A549 (cell line): ENCODE results near the gene CTLA4. TPM values are rescaled to one million over a fixed set of nuclear protein-coding genes. Genes with fewer than 3 reads are reported as not detected.

Source experiments
- ATAC-seq, 2 experiments: fragments of 200-7000 bp in 1 of 2; fragments of >200 bp in 1 of 2; cut with Nextera tagmentation in 1 of 2; cut with Tn5 transposase in 1 of 2; 3 replicates each; pipeline versions ENCODE4 v1.8.0 to v1.9.1; 2018 to 2020; ENCODE audit warnings: mild to moderate bottlenecking in 1 of 2, moderate library complexity in 1 of 2
- CTCF ChIA-PET: fragments of 300-600 bp; sonication (Branson Sonifier 250); formaldehyde crosslinking; extraction: SDS; loops from one replicate; lab custom pipeline; 2021; ENCODE audit warnings: antibody characterized with exemption, inconsistent platforms; lab: Yijun Ruan, JAX
- POLR2A ChIA-PET: fragments of 350-600 bp; formaldehyde crosslinking; extraction: SDS; loops from one replicate; lab custom pipeline; 2021; ENCODE audit warnings: antibody characterized with exemption, inconsistent platforms; lab: Yijun Ruan, JAX
- DNase-seq, 2 experiments: peaks; one replicate each; pipeline versions ENCODE4 v3.0.0 to v3.0.0-alpha.2; 2011 to 2016; ENCODE audit warnings: low read depth in 1 of 2, low spot score in 1 of 2
- FAIRE-seq: peaks from 2 replicates; lab custom pipeline; 2011; peaks lifted over from hg19 to GRCh38; lab: Jason Lieb, UNC
- H3K27ac ChIP-seq, 2 experiments: fragments of >200 bp; sonication (Bioruptor Twin); formaldehyde crosslinking; 3 replicates each; pipeline ENCODE4 v1.5.1; 2016 to 2017
- H3K4me1 ChIP-seq: fragments of >200 bp; sonication (Bioruptor Twin); formaldehyde crosslinking; 3 replicates; pipeline ENCODE4 v1.6.1; 2016
- H3K4me2 ChIP-seq: fragments of >200 bp; sonication (Bioruptor Twin); formaldehyde crosslinking; 3 replicates; pipeline ENCODE4 v1.6.1; 2016
- H3K4me3 ChIP-seq: fragments of >200 bp; sonication (Bioruptor Twin); formaldehyde crosslinking; 3 replicates; pipeline ENCODE4 v1.5.1; 2016
- H3K9me3 ChIP-seq: fragments of >200 bp; sonication (Bioruptor Twin); formaldehyde crosslinking; 3 replicates; pipeline ENCODE4 v1.6.1; 2016
- ATOH8 ChIP-seq: fragments of 250-450 bp; sonication (Bioruptor Pico); IDR thresholded peaks from 2 replicates; pipeline ENCODE4 v1.5.0; 2020; ENCODE audit warnings: low read depth, mild to moderate bottlenecking, moderate library complexity
- BCL3 ChIP-seq: fragments of >200 bp; sonication (Bioruptor Twin); formaldehyde crosslinking; IDR thresholded peaks from 3 replicates; pipeline ENCODE4 v1.6.1; 2016
- BHLHE40 ChIP-seq: IDR thresholded peaks from 2 replicates; pipeline ENCODE4 v1.6.1; 2012; ENCODE audit warnings: low read depth, low read length, inconsistent platforms
- CBX2 ChIP-seq: fragments of 200-600 bp; sonication (generic); IDR thresholded peaks from 2 replicates; pipeline ENCODE4 v1.6.1; 2016; ENCODE audit warnings: low read depth, mild to moderate bottlenecking, borderline replicate concordance
- CHD2 ChIP-seq: fragments of 150-350 bp; IDR thresholded peaks from 2 replicates; pipeline ENCODE4 v1.6.1; 2014; ENCODE audit warnings: low read length; ENCODE audit not compliant: partially characterized antibody
- EHMT2 ChIP-seq: fragments of 200-600 bp; sonication (generic); IDR thresholded peaks from 2 replicates; pipeline ENCODE4 v1.6.1; 2016; ENCODE audit warnings: antibody characterized with exemption, low read depth, mild to moderate bottlenecking, moderate library complexity
- ESRRA ChIP-seq: fragments of 150-350 bp; IDR thresholded peaks from 2 replicates; pipeline ENCODE4 v1.6.1; 2014; ENCODE audit warnings: mild to moderate bottlenecking, low read length, borderline replicate concordance
- FOSB ChIP-seq: fragments of 250-450 bp; sonication (Bioruptor Pico); IDR thresholded peaks from 2 replicates; pipeline ENCODE4 v1.5.0; 2020; ENCODE audit warnings: mild to moderate bottlenecking, moderate library complexity
- FOSL2 ChIP-seq, 2 experiments: fragments of 450-650 bp in 1 of 2; fragments of >200 bp in 1 of 2; sonication (Bioruptor Twin) in 1 of 2; formaldehyde crosslinking; IDR thresholded peaks; 2 replicates each; pipeline versions ENCODE4 v1.5.0 to v1.6.1; 2016 to 2020; ENCODE audit warnings: mild to moderate bottlenecking in 1 of 2, moderate library complexity in 1 of 2
- HES2 ChIP-seq: fragments of >200 bp; sonication (Bioruptor Twin); formaldehyde crosslinking; IDR thresholded peaks from 2 replicates; pipeline ENCODE4 v1.6.1; 2016
- HEYL ChIP-seq: fragments of 250-450 bp; sonication (Bioruptor Pico); IDR thresholded peaks from 2 replicates; pipeline ENCODE4 v1.8.0; 2021; ENCODE audit warnings: mild to moderate bottlenecking, moderate library complexity
- HOXA7 ChIP-seq: fragments of 250-450 bp; sonication (Bioruptor Pico); IDR thresholded peaks from 2 replicates; pipeline ENCODE4 v1.5.0; 2020; ENCODE audit warnings: mild to moderate bottlenecking, moderate library complexity
- JUN ChIP-seq, 2 experiments: fragments of >200 bp; sonication (Bioruptor Twin); formaldehyde crosslinking; IDR thresholded peaks; 2 replicates in 1 of 2; 3 replicates in 1 of 2; pipeline ENCODE4 v1.6.1; 2016 to 2017
- JUNB ChIP-seq: fragments of >200 bp; sonication (Bioruptor Twin); formaldehyde crosslinking; IDR thresholded peaks from 2 replicates; pipeline ENCODE4 v1.6.1; 2016
- MYC ChIP-seq: IDR thresholded peaks from 2 replicates; pipeline ENCODE4 v1.6.1; 2012; ENCODE audit warnings: mild to moderate bottlenecking, inconsistent platforms, low read length, improper control_type of control experiment, borderline replicate concordance
- NFE2L2 ChIP-seq: fragments of 150-350 bp; conservative IDR thresholded peaks from 2 replicates; pipeline ENCODE4 v1.6.1; 2014; ENCODE audit warnings: low read length
- PHF8 ChIP-seq: fragments of 200-600 bp; sonication (generic); IDR thresholded peaks from 2 replicates; pipeline ENCODE4 v1.6.1; 2016; ENCODE audit warnings: low read depth, mild to moderate bottlenecking, antibody characterized with exemption, moderate library complexity, borderline replicate concordance
- POLR2A ChIP-seq: IDR thresholded peaks from 2 replicates; pipeline ENCODE4 v1.6.1; 2012; ENCODE audit warnings: mild to moderate bottlenecking, low read length
- POLR2AphosphoS2 ChIP-seq: conservative IDR thresholded peaks from 2 replicates; pipeline ENCODE4 v1.6.1; 2012; ENCODE audit warnings: low read length, improper control_type of control experiment, inconsistent platforms
- RARB ChIP-seq: fragments of 250-450 bp; sonication (Bioruptor Pico); IDR thresholded peaks from 2 replicates; pipeline ENCODE4 v1.8.0; 2021; ENCODE audit warnings: mild to moderate bottlenecking, moderate library complexity
- RFX5 ChIP-seq: fragments of 450-650 bp; IDR thresholded peaks from 2 replicates; pipeline ENCODE4 v1.7.1; 2014; ENCODE audit warnings: antibody characterized with exemption, mild to moderate bottlenecking, moderate library complexity
- RNF2 ChIP-seq: fragments of 200-600 bp; sonication (generic); IDR thresholded peaks from 2 replicates; pipeline ENCODE4 v1.6.1; 2016; ENCODE audit warnings: low read depth, mild to moderate bottlenecking, antibody characterized with exemption, moderate library complexity, borderline replicate concordance
- TFCP2L1 ChIP-seq: fragments of 250-450 bp; sonication (Bioruptor Pico); IDR thresholded peaks from 2 replicates; pipeline ENCODE4 v1.5.0; 2021; ENCODE audit warnings: mild to moderate bottlenecking
- USF2 ChIP-seq: fragments of 450-650 bp; IDR thresholded peaks from 2 replicates; pipeline ENCODE4 v1.6.1; 2014; ENCODE audit warnings: antibody characterized with exemption
- ZC3H11A ChIP-seq: fragments of 450-650 bp; IDR thresholded peaks from 2 replicates; pipeline ENCODE4 v1.6.1; 2014; ENCODE audit warnings: antibody characterized with exemption, mild to moderate bottlenecking
- WGBS: methylation state at CpG from one replicate; pipeline ENCODE4 v1.1.6; 2017; ENCODE audit errors: missing lambda C conversion rate; 5-methylcytosine and 5-hydroxymethylcytosine counted together
- polyA plus RNA-seq, 4 experiments: library from polyadenylated mRNA; depleted of rRNA in 3 of 4; stranded (reverse); fragments of >200 nt; fragmentation: RNase III in 1 of 4; extraction: RNeasy Plus Mini Kit Qiagen cat#74134 plus additional on column Dnase treatment in 1 of 4; gene quantifications; 2 replicates in 3 of 4; 3 replicates in 1 of 4; pipeline ENCODE4 v1.2.3, GENCODE V29; 2011 to 2017

The CTLA4 gene
- polyA plus RNA-seq, 2 of the 4 experiments (the other 2 are of a cell fraction): not detected

- CTCF ChIA-PET: interaction anchor here (2.4 kb wide), 1 partner anchor 20 kb away, joined by 5 read pairs; no protein-coding TSS in a partner anchor
These were observed 31.4 kb upstream of the CTLA4 start for GRCh38 chr2:203835892-203836800.

GRCh38 chr2:203840655-203841205, 26.8 kb upstream of the CTLA4 start:
- 26% methylated on average over 5 of the region's 5 CpGs for WGBS
- TF ChIP-seq RNF2 (no peak), NFE2L2 (no peak)
- ChIA-PET CTCF (no interaction called here), POLR2A (no interaction called here)
- H3K4me1 ChIP-seq: no peaks in the 10 kb centered on the region
- ATAC-seq (no peak), FAIRE-seq (no peak), DNase-seq (no peak)
- H3K27ac ChIP-seq: no peak overlapping the region
- no peaks in the 10 kb centered on the region for H3K9me3 ChIP-seq
- no peak overlapping the region for H3K4me3 ChIP-seq
- no peak overlapping the region for H3K4me2 ChIP-seq

More at GRCh38 chr2:203835892-203836800, 31.4 kb upstream of the CTLA4 start:
- Histone ChIP-seq H3K4me3 (no peak overlapping the region), H3K9me3 (no peaks in the 10 kb centered on the region), H3K27ac (no peak overlapping the region), H3K4me2 (no peak overlapping the region)
- ATAC-seq: no peak
- TF ChIP-seq ATOH8 (CRISPR knock-in tag) (no peak), POLR2AphosphoS2 (no peak), CBX2 (no peak), CHD2 (no peak), BHLHE40 (no peak), ESRRA (no peak), PHF8 (no peak), HEYL (no peak), BCL3 (no peak), MYC (no peak), JUN (IDR thresholded peaks at IDR 0.05) (no peak), HOXA7 (CRISPR knock-in tag) (no peak), HES2 (no peak), RFX5 (no peak)
- TF ChIP-seq, all 56 proteins: peak for 0
- no peaks in the 10 kb centered on the region for H3K4me1 ChIP-seq
- POLR2A ChIA-PET: no interaction called here
- FAIRE-seq (no peak), DNase-seq (no peak)
- 56% methylated on average over 19 of the region's 19 CpGs for WGBS

- Histone ChIP-seq H3K27ac (no peak overlapping the region), H3K4me3 (no peak overlapping the region), H3K9me3 (no peaks in the 10 kb centered on the region), H3K4me2 (no peak overlapping the region), H3K4me1 (no peaks in the 10 kb centered on the region)
- FAIRE-seq: no peak
- DNase-seq: no peak
- no peak for ATAC-seq
- TF ChIP-seq ZC3H11A: no peak
- no peak for TF ChIP-seq BCL3
- TF ChIP-seq JUNB: no peak
- TF ChIP-seq HES2: no peak
- TF ChIP-seq HOXA7 (CRISPR knock-in tag): no peak
- TF ChIP-seq FOSB (CRISPR knock-in tag): no peak
- no peak for TF ChIP-seq USF2
- TF ChIP-seq MYC: no peak
- TF ChIP-seq CHD2: no peak
- no peak for TF ChIP-seq TFCP2L1 (CRISPR knock-in tag)
- TF ChIP-seq POLR2A: no peak
- no peak for TF ChIP-seq NFE2L2
- TF ChIP-seq FOSL2 (IDR thresholded peaks at IDR 0.05): no peak
- TF ChIP-seq FOSL2 (CRISPR knock-in tag; IDR thresholded peaks at IDR 0.05): no peak
- TF ChIP-seq RARB (CRISPR knock-in tag): no peak
- TF ChIP-seq EHMT2: no peak
- TF ChIP-seq POLR2AphosphoS2: no peak
- TF ChIP-seq ESRRA: no peak
- 51% methylated on average over 5 of the region's 5 CpGs for WGBS
- CTCF ChIA-PET: no interaction called here
- POLR2A ChIA-PET: no interaction called here
These were observed 25.9 kb upstream of the CTLA4 start for GRCh38 chr2:203841654-203842053.
